Astrocyte of the spinal cord (primary cell): ENCODE data around the gene GFPT2.

Experiments used
- DNase-seq: peaks from one replicate; pipeline ENCODE4 v3.0.0; 2011; ENCODE audit warnings: low read depth, low spot score
- H3K4me3 ChIP-seq: 2 replicates; pipeline ENCODE4 v1.5.1; 2011; ENCODE audit warnings: low read depth, mild to moderate bottlenecking, low read length, moderate library complexity
- in situ Hi-C: cut with HindIII; loops from 2 replicates; pipeline ENCODE4 v1.10.0; 2017; ENCODE audit warnings: low sequenced_read_pairs
- TF ChIP-seq, protein P1 (sequence below): IDR thresholded peaks from 2 replicates; pipeline ENCODE4 v1.5.1; 2012; ENCODE audit warnings: low read depth, mild to moderate bottlenecking, low read length, inconsistent platforms

Gene GFPT2

DNA sequence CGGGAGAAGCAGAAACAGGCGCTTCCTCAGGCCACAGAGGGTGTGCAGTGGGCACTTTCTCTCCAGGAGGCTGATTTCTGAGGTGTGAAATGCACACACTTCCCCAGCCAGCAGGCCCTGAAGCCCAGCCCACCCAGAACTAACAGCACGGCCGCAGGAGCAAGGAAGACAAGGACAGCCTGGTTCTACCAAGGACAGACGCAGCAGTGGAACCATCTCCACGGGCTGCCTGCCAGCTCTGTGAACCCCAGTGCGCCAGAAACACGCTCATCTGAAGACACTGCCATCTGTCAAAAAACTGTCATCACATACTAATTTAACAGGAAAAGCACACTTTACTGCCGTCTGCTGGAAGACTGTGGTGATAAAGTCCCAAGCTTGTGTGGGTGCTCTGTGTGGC lies 102.0 kb downstream of the GFPT2 start:
- in situ Hi-C loops, result no loop called here
- H3K4me3 ChIP-seq, result no peak overlapping the region
- DNase-seq, result no peak
- TF ChIP-seq, protein P1, sequence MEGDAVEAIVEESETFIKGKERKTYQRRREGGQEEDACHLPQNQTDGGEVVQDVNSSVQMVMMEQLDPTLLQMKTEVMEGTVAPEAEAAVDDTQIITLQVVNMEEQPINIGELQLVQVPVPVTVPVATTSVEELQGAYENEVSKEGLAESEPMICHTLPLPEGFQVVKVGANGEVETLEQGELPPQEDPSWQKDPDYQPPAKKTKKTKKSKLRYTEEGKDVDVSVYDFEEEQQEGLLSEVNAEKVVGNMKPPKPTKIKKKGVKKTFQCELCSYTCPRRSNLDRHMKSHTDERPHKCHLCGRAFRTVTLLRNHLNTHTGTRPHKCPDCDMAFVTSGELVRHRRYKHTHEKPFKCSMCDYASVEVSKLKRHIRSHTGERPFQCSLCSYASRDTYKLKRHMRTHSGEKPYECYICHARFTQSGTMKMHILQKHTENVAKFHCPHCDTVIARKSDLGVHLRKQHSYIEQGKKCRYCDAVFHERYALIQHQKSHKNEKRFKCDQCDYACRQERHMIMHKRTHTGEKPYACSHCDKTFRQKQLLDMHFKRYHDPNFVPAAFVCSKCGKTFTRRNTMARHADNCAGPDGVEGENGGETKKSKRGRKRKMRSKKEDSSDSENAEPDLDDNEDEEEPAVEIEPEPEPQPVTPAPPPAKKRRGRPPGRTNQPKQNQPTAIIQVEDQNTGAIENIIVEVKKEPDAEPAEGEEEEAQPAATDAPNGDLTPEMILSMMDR, result no peak
